Endothelial cell (in vitro differentiated cells): ENCODE measurements around the gene JMY. TPM values are rescaled to one million over a fixed set of nuclear protein-coding genes. Genes with fewer than 3 reads are reported as not detected.

ENCODE experiments used
- DNase-seq: peaks from one replicate; pipeline ENCODE4 v3.0.0; 2021; ENCODE audit warnings: low spot score
- H3K27ac Mint-ChIP-seq: one replicate; pipeline ENCODE4 v1.8.0; 2021; ENCODE audit warnings: mixed read lengths, inconsistent platforms; ENCODE audit not compliant: unreplicated experiment
- H3K27me3 Mint-ChIP-seq: one replicate; pipeline ENCODE4 v1.8.0; 2021; ENCODE audit warnings: mild to moderate bottlenecking, moderate library complexity, mixed read lengths, inconsistent platforms; ENCODE audit not compliant: unreplicated experiment
- H3K36me3 Mint-ChIP-seq: one replicate; pipeline ENCODE4 v1.8.0; 2021; ENCODE audit warnings: mild to moderate bottlenecking, low read depth, mixed read lengths, inconsistent platforms; ENCODE audit not compliant: unreplicated experiment
- H3K4me1 Mint-ChIP-seq: one replicate; pipeline ENCODE4 v1.8.0; 2021; ENCODE audit warnings: mild to moderate bottlenecking, mixed read lengths, inconsistent platforms; ENCODE audit not compliant: unreplicated experiment
- H3K4me3 Mint-ChIP-seq: one replicate; pipeline ENCODE4 v1.8.0; 2021; ENCODE audit warnings: mild to moderate bottlenecking, mixed read lengths, inconsistent platforms; ENCODE audit not compliant: unreplicated experiment
- H3K9me3 Mint-ChIP-seq: one replicate; pipeline ENCODE4 v1.8.0; 2021; ENCODE audit warnings: mixed read lengths, inconsistent platforms; ENCODE audit not compliant: unreplicated experiment
- CTCF ChIP-seq: fragments of 200-600 bp; sonication (generic); IDR thresholded peaks from one replicate; pipeline ENCODE4 v1.5.0; 2021; ENCODE audit warnings: antibody characterized with exemption; ENCODE audit not compliant: unreplicated experiment
- total RNA-seq: library from RNA; stranded (reverse); fragmentation: NEBNext Ultra II Directional; extraction: Animal tissue kit (Norgen Biotek cat#: 25700); gene quantifications from one replicate; pipeline ENCODE4 v1.2.1, GENCODE V29; 2021; ENCODE audit not compliant: unreplicated experiment

The JMY gene
- total RNA-seq, 1 donor from 2014 or later: 7.7 TPM

GRCh38 chr5:79205965-79206364, 30.0 kb upstream of the JMY start:
- H3K9me3 Mint-ChIP-seq: no peaks in the 10 kb centered on the region
- DNase-seq: no peak
- H3K4me3 Mint-ChIP-seq: no peak overlapping the region
- no peaks in the 10 kb centered on the region for H3K4me1 Mint-ChIP-seq
- H3K36me3 Mint-ChIP-seq: no peaks in the 10 kb centered on the region
- no peaks in the 10 kb centered on the region for H3K27me3 Mint-ChIP-seq
- H3K27ac Mint-ChIP-seq: no peak overlapping the region
- TF ChIP-seq CTCF: no peak

GRCh38 chr5:79206541-79206940, 29.4 kb upstream of the JMY start:
- Mint-ChIP-seq H3K4me1 (no peaks in the 10 kb centered on the region), H3K4me3 (no peak overlapping the region), H3K36me3 (no peaks in the 10 kb centered on the region), H3K27ac (no peak overlapping the region), H3K27me3 (no peaks in the 10 kb centered on the region), H3K9me3 (no peaks in the 10 kb centered on the region)
- TF ChIP-seq CTCF: no peak
- DNase-seq: no peak

- Mint-ChIP-seq H3K27me3 (no peaks in the 10 kb centered on the region), H3K36me3 (no peaks in the 10 kb centered on the region), H3K4me1 (no peaks in the 10 kb centered on the region), H3K4me3 (no peak overlapping the region), H3K9me3 (no peaks in the 10 kb centered on the region), H3K27ac (no peak overlapping the region)
- no peak for DNase-seq
- no peak for TF ChIP-seq CTCF
Observed at GRCh38 chr5:79209505-79209904, 26.4 kb upstream of the JMY start.

- no peaks in the 10 kb centered on the region for H3K36me3 Mint-ChIP-seq
- no peak for DNase-seq
- no peak overlapping the region for H3K27ac Mint-ChIP-seq
- no peaks in the 10 kb centered on the region for H3K4me1 Mint-ChIP-seq
- H3K27me3 Mint-ChIP-seq: peaks cover 2% of the 10 kb centered on the region
- TF ChIP-seq CTCF: no peak
- H3K9me3 Mint-ChIP-seq: no peaks in the 10 kb centered on the region
- H3K4me3 Mint-ChIP-seq: no peak overlapping the region
Observed at GRCh38 chr5:79224286-79224984, 11.5 kb upstream of the JMY start.

- no peak overlapping the region for H3K4me3 Mint-ChIP-seq
- no peaks in the 10 kb centered on the region for H3K4me1 Mint-ChIP-seq
- no peak for DNase-seq
- no peak overlapping the region for H3K27ac Mint-ChIP-seq
- no peak for TF ChIP-seq CTCF
- H3K9me3 Mint-ChIP-seq: no peaks in the 10 kb centered on the region
- no peaks in the 10 kb centered on the region for H3K36me3 Mint-ChIP-seq
- H3K27me3 Mint-ChIP-seq: peaks cover 2% of the 10 kb centered on the region
Observed at GRCh38 chr5:79225026-79225425, 10.9 kb upstream of the JMY start.
